ENCODE results near the gene C12orf75.

- TF ChIP-seq, protein P1, sequence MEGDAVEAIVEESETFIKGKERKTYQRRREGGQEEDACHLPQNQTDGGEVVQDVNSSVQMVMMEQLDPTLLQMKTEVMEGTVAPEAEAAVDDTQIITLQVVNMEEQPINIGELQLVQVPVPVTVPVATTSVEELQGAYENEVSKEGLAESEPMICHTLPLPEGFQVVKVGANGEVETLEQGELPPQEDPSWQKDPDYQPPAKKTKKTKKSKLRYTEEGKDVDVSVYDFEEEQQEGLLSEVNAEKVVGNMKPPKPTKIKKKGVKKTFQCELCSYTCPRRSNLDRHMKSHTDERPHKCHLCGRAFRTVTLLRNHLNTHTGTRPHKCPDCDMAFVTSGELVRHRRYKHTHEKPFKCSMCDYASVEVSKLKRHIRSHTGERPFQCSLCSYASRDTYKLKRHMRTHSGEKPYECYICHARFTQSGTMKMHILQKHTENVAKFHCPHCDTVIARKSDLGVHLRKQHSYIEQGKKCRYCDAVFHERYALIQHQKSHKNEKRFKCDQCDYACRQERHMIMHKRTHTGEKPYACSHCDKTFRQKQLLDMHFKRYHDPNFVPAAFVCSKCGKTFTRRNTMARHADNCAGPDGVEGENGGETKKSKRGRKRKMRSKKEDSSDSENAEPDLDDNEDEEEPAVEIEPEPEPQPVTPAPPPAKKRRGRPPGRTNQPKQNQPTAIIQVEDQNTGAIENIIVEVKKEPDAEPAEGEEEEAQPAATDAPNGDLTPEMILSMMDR (conservative IDR thresholded peaks at IDR 0.05), result no peak
- no peak for TF ChIP-seq EZH2 (IDR thresholded peaks at IDR 0.05; ENCODE audit: low read depth)
Measured at GRCh38 chr12:105331805-105332251, 1.3 kb downstream of the C12orf75 start.
